Endodermal cell (in vitro differentiated cells): ENCODE measurements around the gene CYP46A1. TPM values are rescaled to one million over a fixed set of nuclear protein-coding genes. Genes with fewer than 3 reads are reported as not detected.

ENCODE experiments used
- DNase-seq: peaks from one replicate; pipeline ENCODE4 v3.0.0-alpha.2; 2017
- H3K27ac ChIP-seq: 2 replicates; pipeline ENCODE4 v1.5.1; 2013; ENCODE audit warnings: mild to moderate bottlenecking, low read depth, low read length, moderate library complexity
- H3K27me3 ChIP-seq: 2 replicates; pipeline ENCODE4 v1.6.1; 2013; ENCODE audit warnings: mild to moderate bottlenecking, low read length, moderate library complexity; ENCODE audit not compliant: insufficient read depth, control insufficient read depth, poor library complexity, severe bottlenecking
- H3K36me3 ChIP-seq: 2 replicates; pipeline ENCODE4 v1.7.0; 2013; ENCODE audit warnings: mild to moderate bottlenecking, low read length, moderate library complexity; ENCODE audit not compliant: control insufficient read depth, insufficient read depth
- H3K4me1 ChIP-seq: one replicate; pipeline ENCODE4 v1.7.0; 2013; ENCODE audit warnings: low read length; ENCODE audit not compliant: control insufficient read depth, insufficient read depth
- H3K4me3 ChIP-seq: 2 replicates; pipeline ENCODE4 v1.5.1; 2013; ENCODE audit warnings: mild to moderate bottlenecking, low read length, moderate library complexity
- H3K9ac ChIP-seq: 2 replicates; pipeline ENCODE4 v1.6.1; 2013; ENCODE audit warnings: mild to moderate bottlenecking, low read length, moderate library complexity; ENCODE audit not compliant: poor library complexity, severe bottlenecking; ENCODE audit errors: extremely low read depth
- H3K9me3 ChIP-seq: 2 replicates; pipeline ENCODE4 v1.6.1; 2013; ENCODE audit warnings: mild to moderate bottlenecking, low read length, moderate library complexity; ENCODE audit not compliant: control insufficient read depth
- H3K27ac Mint-ChIP-seq: 2 replicates; pipeline ENCODE4 v1.8.0; 2020; ENCODE audit warnings: mixed read lengths
- H3K27me3 Mint-ChIP-seq: 2 replicates; pipeline ENCODE4 v1.8.0; 2021; ENCODE audit warnings: mild to moderate bottlenecking, mixed read lengths; ENCODE audit not compliant: insufficient read depth
- H3K36me3 Mint-ChIP-seq: 2 replicates; pipeline ENCODE4 v1.8.0; 2020; ENCODE audit warnings: low read depth, mixed read lengths
- H3K4me1 Mint-ChIP-seq: 2 replicates; pipeline ENCODE4 v1.8.0; 2020; ENCODE audit warnings: mixed read lengths
- H3K4me3 Mint-ChIP-seq: 2 replicates; pipeline ENCODE4 v1.8.0; 2020; ENCODE audit warnings: mild to moderate bottlenecking, moderate library complexity, mixed read lengths
- H3K9me3 Mint-ChIP-seq: 2 replicates; pipeline ENCODE4 v1.8.0; 2020; ENCODE audit warnings: mild to moderate bottlenecking, mixed read lengths
- WGBS, 2 experiments: methylation state at CpG; one replicate each; pipeline versions ENCODE4 v1.1.5 to v1.1.7; 2013; ENCODE audit warnings: missing lambda C conversion rate in 2 of 2, mixed read lengths in 1 of 2; ENCODE audit not compliant: insufficient coverage in 1 of 2, insufficient read length in 1 of 2; 5-methylcytosine and 5-hydroxymethylcytosine counted together
- total RNA-seq, 2 donors: library from RNA; stranded (reverse); fragmentation: NEBNext Ultra II Directional in 1 of 2; extraction: Animal tissue kit (Norgen Biotek cat#: 25700) in 1 of 2; gene quantifications; 2 replicates in 1 of 2; 3 replicates in 1 of 2; pipeline ENCODE4 v1.2.1, GENCODE V29; 2021
- TF ChIP-seq, protein P1 (sequence below): fragments of 200-600 bp; sonication (generic); conservative IDR thresholded peaks from 2 replicates; pipeline ENCODE4 v1.5.0; 2021; ENCODE audit warnings: antibody characterized with exemption, mild to moderate bottlenecking

CYP46A1 gene
- total RNA-seq, 2 donors from 2014 or later = 0.55 to 0.57 TPM

DNA sequence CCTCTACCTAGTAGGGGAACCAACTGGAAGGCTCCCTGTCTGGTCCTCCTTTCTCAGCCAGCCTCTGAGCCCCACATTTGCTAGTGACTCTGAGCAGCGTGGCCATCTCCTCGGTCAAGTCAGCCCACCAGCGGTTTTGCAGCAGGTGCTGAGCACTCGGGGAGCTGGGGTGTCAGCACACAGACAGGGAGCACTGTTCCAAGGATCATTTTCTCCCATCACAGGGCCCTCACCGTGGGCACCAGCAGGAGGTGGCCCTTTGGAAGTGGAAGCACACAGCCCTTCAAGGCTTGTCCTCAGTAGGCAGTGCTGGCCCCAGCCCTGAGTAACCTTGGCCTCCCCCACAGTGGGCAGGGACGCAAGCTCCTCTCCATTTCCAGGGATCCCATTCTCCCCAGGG, 85.0 kb downstream of the CYP46A1 start:
- no peak overlapping the region for H3K27ac ChIP-seq
- WGBS, 2 experiments = 89 to 97% methylated on average over 5 to 6 of the region's 6 CpGs
- H3K36me3 ChIP-seq = no peaks in the 10 kb centered on the region
- H3K4me1 ChIP-seq = no peaks in the 10 kb centered on the region
- peak; percentile 30 for DNase-seq
- Mint-ChIP-seq H3K36me3 (no peaks in the 10 kb centered on the region), H3K27me3 (peaks cover 20% of the 10 kb centered on the region), H3K27ac (no peak overlapping the region), H3K4me3 (no peak overlapping the region), H3K9me3 (no peaks in the 10 kb centered on the region), H3K4me1 (peaks cover 8% of the 10 kb centered on the region)
- no peak overlapping the region for H3K9ac ChIP-seq
- H3K9me3 ChIP-seq = no peaks in the 10 kb centered on the region
- TF ChIP-seq, protein P1, sequence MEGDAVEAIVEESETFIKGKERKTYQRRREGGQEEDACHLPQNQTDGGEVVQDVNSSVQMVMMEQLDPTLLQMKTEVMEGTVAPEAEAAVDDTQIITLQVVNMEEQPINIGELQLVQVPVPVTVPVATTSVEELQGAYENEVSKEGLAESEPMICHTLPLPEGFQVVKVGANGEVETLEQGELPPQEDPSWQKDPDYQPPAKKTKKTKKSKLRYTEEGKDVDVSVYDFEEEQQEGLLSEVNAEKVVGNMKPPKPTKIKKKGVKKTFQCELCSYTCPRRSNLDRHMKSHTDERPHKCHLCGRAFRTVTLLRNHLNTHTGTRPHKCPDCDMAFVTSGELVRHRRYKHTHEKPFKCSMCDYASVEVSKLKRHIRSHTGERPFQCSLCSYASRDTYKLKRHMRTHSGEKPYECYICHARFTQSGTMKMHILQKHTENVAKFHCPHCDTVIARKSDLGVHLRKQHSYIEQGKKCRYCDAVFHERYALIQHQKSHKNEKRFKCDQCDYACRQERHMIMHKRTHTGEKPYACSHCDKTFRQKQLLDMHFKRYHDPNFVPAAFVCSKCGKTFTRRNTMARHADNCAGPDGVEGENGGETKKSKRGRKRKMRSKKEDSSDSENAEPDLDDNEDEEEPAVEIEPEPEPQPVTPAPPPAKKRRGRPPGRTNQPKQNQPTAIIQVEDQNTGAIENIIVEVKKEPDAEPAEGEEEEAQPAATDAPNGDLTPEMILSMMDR = no peak
- H3K27me3 ChIP-seq = no peaks in the 10 kb centered on the region
- H3K4me3 ChIP-seq = no peak overlapping the region

DNA sequence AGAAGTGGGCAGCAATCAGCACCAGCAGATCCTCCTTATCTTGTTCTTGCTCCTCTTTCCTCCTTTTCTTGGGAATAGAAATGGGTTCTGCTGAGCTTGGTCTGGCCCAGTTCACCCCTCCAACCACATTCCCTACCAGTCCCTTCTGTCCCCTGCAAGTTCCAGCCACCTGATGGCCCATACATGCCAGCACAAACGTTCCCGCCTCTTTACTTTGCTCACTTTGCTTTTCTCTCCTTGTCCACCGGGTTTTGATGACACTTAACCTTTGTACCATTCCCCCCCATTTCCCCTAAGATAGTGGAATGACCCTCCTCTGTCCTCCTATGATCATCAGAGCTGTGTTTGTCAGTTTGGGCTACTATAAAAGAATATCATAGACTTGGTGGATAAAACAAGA, 85.7 kb downstream of the CYP46A1 start:
- H3K9ac ChIP-seq = no peak overlapping the region
- H3K4me3 ChIP-seq = no peak overlapping the region
- H3K27me3 ChIP-seq = no peaks in the 10 kb centered on the region
- Mint-ChIP-seq H3K36me3 (no peaks in the 10 kb centered on the region), H3K27me3 (peaks cover 22% of the 10 kb centered on the region), H3K4me3 (no peak overlapping the region), H3K27ac (no peak overlapping the region), H3K4me1 (peaks cover 8% of the 10 kb centered on the region), H3K9me3 (no peaks in the 10 kb centered on the region)
- TF ChIP-seq, protein P1 = no peak
- no peaks in the 10 kb centered on the region for H3K36me3 ChIP-seq
- DNase-seq = peak; percentile 26
- 86 to 100% methylated on average over 2 to 3 of the region's 3 CpGs for WGBS, 2 experiments
- no peaks in the 10 kb centered on the region for H3K4me1 ChIP-seq
- H3K9me3 ChIP-seq = no peaks in the 10 kb centered on the region
- H3K27ac ChIP-seq = no peak overlapping the region

DNA sequence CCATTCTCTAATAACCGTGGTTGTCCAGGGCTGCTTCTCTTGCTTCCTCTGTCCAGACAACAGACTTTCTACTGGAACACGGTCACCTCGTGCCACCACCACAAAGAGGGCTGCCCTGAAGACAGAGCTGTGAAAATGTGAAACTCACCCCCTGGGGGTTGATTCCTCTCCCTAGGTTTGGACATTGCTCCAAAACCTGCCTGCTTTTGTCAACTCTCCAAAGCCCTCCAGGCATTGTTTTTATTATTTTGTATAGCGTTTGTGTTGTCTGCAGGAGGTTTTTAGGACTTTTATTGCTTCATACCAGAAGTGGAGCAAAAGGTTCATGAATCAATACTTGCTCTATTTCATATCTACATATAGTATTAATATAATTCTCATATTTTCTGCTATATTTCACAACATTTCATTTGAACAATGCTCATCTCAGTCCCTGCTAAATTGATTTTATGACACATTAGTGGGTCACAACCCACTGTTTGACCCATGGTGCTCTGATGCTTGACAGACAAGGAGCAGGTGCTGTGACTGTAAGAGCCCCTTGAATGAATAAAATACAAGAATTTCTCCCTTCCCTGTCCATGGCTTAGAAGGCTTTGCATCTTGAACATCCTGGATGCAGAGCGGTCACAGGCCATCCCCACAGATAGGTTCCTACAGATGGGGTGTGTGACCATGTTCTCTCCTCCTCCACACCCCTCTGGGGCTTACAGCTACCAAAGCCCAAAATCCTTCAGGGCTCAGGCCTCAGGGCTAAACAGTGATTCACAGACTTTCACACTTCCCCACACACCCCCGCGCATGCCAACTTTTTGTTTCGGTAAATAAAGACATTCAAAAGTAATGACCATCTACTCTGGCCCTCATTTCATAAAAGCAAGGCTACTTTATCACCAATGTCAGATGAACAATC, 88.5 kb downstream of the CYP46A1 start:
- Mint-ChIP-seq H3K4me3 (no peak overlapping the region), H3K27ac (no peak overlapping the region), H3K27me3 (peaks cover 30% of the 10 kb centered on the region), H3K4me1 (peaks cover 8% of the 10 kb centered on the region), H3K36me3 (no peaks in the 10 kb centered on the region), H3K9me3 (no peaks in the 10 kb centered on the region)
- peak; percentile 41 for DNase-seq
- Histone ChIP-seq H3K36me3 (no peaks in the 10 kb centered on the region), H3K4me1 (no peaks in the 10 kb centered on the region), H3K27me3 (no peaks in the 10 kb centered on the region), H3K9me3 (no peaks in the 10 kb centered on the region), H3K9ac (no peak overlapping the region), H3K27ac (no peak overlapping the region), H3K4me3 (no peak overlapping the region)
- TF ChIP-seq, protein P1 = no peak
- 81 to 86% methylated on average over 6 to 7 of the region's 8 CpGs for WGBS, 2 experiments
